ENCODE data around the gene TFR2.
"Not testable (repeated sequence)": the region's sequence is repeated elsewhere in the genome, so short reads cannot be mapped to it uniquely, and the experiment has no call there.

TFR2 gene

GRCh38 chr7:100673302-100673941, 32.1 kb upstream of the TFR2 start, which contains the start of gene GNB2:
GNB2 (plus strand) TSS chr7:100673740; CDS start chr7:100676266, 2,526 bp downstream.
- Mint-ChIP-seq H3K4me3 (peak within 1 kb of the TSS; percentile 94), H3K36me3 (no peaks in the 10 kb centered on the region), H3K27me3 (no peaks in the 10 kb centered on the region), H3K9me3 (ENCODE audit: low read depth) (no peaks in the 10 kb centered on the region), H3K27ac (peak within 1 kb of the TSS; percentile 93), H3K4me1 (ENCODE audit: low read depth) (peaks cover 15% of the 10 kb centered on the region)

DNA sequence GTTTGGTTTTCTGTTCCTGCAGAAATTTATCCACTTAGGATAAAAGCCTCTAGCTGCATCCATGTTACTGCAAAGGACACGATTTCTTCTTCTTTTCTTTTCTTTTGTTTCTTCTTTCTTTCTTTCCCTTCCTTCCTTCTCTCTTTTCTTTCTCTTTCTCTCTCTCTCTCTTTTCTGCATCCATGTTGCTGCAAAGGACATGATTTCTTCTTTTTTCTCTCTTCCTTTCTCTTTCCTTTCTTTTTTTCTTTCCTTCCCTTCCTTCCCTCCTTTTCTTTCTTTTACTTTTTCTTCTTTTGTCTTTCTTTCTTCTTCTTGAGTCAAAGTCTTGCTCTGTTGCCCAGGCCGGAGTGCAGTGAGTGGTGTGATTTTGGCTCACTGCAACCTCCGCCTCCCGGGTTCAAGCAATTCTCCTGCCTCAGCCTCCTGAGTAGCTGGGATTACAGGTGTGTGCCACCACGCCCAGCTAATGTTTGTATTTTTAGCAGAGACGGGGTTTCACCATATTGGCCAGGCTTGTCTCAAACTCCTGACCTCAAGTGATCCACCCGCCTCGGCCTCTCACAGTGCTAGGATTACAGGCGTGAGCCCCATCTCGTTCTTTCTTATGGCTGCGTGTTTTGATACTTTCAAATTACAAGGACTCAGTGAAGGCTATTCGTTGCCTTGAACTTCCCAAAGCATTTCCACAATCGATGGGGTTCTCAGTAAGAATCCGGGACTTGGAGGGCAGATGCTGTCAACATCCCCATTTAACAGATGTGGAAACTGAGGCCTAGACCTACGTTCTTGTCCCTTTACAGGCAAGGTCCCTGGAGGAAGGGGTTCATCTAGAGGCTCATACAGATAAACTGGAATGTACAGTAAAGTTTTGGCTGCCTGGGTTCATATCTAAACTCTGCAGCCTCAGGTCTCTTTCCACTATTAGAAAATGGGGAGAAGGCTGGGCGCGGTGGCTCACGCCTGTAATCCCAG, 30.3 kb upstream of the TFR2 start:
- H3K36me3 Mint-ChIP-seq = no peaks in the 10 kb centered on the region
- H3K27ac Mint-ChIP-seq = no peak overlapping the region
- no peaks in the 10 kb centered on the region for H3K27me3 Mint-ChIP-seq
- no peaks in the 10 kb centered on the region for H3K9me3 Mint-ChIP-seq (ENCODE audit: low read depth)
- H3K4me3 Mint-ChIP-seq = no peak overlapping the region
- H3K4me1 Mint-ChIP-seq (ENCODE audit: low read depth) = peaks cover 5% of the 10 kb centered on the region

- H3K4me1 Mint-ChIP-seq (ENCODE audit: low read depth) = peaks cover 1% of the 10 kb centered on the region
- no peaks in the 10 kb centered on the region for H3K36me3 Mint-ChIP-seq
- H3K9me3 Mint-ChIP-seq (ENCODE audit: low read depth) = no peaks in the 10 kb centered on the region
- H3K4me3 Mint-ChIP-seq = no peak overlapping the region
- H3K27me3 Mint-ChIP-seq = no peaks in the 10 kb centered on the region
- no peak overlapping the region for H3K27ac Mint-ChIP-seq
Measured at GRCh38 chr7:100670074-100670473, 28.7 kb upstream of the TFR2 start.

GRCh38 chr7:100669106-100669505, 27.8 kb upstream of the TFR2 start:
- not testable (repeated sequence) for H3K36me3 Mint-ChIP-seq; H3K4me3 Mint-ChIP-seq; H3K27me3 Mint-ChIP-seq; H3K4me1 Mint-ChIP-seq (ENCODE audit: low read depth); H3K27ac Mint-ChIP-seq; H3K9me3 Mint-ChIP-seq (ENCODE audit: low read depth)

- peaks cover 1% of the 10 kb centered on the region for H3K4me1 Mint-ChIP-seq (ENCODE audit: low read depth)
- no peak overlapping the region for H3K27ac Mint-ChIP-seq
- no peak overlapping the region for H3K4me3 Mint-ChIP-seq
- no peaks in the 10 kb centered on the region for H3K9me3 Mint-ChIP-seq (ENCODE audit: low read depth)
- no peaks in the 10 kb centered on the region for H3K27me3 Mint-ChIP-seq
- H3K36me3 Mint-ChIP-seq = no peaks in the 10 kb centered on the region
Measured at GRCh38 chr7:100668069-100668449, 26.7 kb upstream of the TFR2 start.

- Mint-ChIP-seq H3K9me3 (ENCODE audit: low read depth) (no peaks in the 10 kb centered on the region), H3K36me3 (no peaks in the 10 kb centered on the region), H3K4me1 (ENCODE audit: low read depth) (peaks cover under 1% of the 10 kb centered on the region), H3K27me3 (no peaks in the 10 kb centered on the region), H3K4me3 (no peak overlapping the region), H3K27ac (no peak overlapping the region)
Measured at GRCh38 chr7:100667331-100668068, 26.1 kb upstream of the TFR2 start.

- no peaks in the 10 kb centered on the region for H3K4me1 Mint-ChIP-seq (ENCODE audit: low read depth)
- H3K27ac Mint-ChIP-seq = no peak overlapping the region
- H3K36me3 Mint-ChIP-seq = no peaks in the 10 kb centered on the region
- no peaks in the 10 kb centered on the region for H3K27me3 Mint-ChIP-seq
- H3K9me3 Mint-ChIP-seq (ENCODE audit: low read depth) = no peaks in the 10 kb centered on the region
- no peak overlapping the region for H3K4me3 Mint-ChIP-seq
Measured at GRCh38 chr7:100665168-100665726, 23.9 kb upstream of the TFR2 start.

- H3K4me1 Mint-ChIP-seq (ENCODE audit: low read depth); H3K36me3 Mint-ChIP-seq; H3K27me3 Mint-ChIP-seq; H3K27ac Mint-ChIP-seq; H3K9me3 Mint-ChIP-seq (ENCODE audit: low read depth); H3K4me3 Mint-ChIP-seq: not testable (repeated sequence)
Measured at GRCh38 chr7:100662194-100662776, 20.9 kb upstream of the TFR2 start.

GRCh38 chr7:100655908-100656674, 14.7 kb upstream of the TFR2 start, which contains the start of gene ACTL6B:
ACTL6B (minus strand) TSS chr7:100656448; CDS start chr7:100656354, 94 bp downstream.
- no peak within 1 kb of the TSS for H3K27ac Mint-ChIP-seq
- H3K27me3 Mint-ChIP-seq = peaks cover 20% of the 10 kb centered on the region
- H3K9me3 Mint-ChIP-seq (ENCODE audit: low read depth) = no peaks in the 10 kb centered on the region
- no peak within 1 kb of the TSS for H3K4me3 Mint-ChIP-seq
- H3K4me1 Mint-ChIP-seq (ENCODE audit: low read depth) = peaks cover 5% of the 10 kb centered on the region
- no peaks in the 10 kb centered on the region for H3K36me3 Mint-ChIP-seq

GRCh38 chr7:100654908-100655831, 13.8 kb upstream of the TFR2 start:
- no peak overlapping the region for H3K27ac Mint-ChIP-seq
- H3K27me3 Mint-ChIP-seq = peaks cover 23% of the 10 kb centered on the region
- H3K4me1 Mint-ChIP-seq (ENCODE audit: low read depth) = peaks cover 5% of the 10 kb centered on the region
- no peaks in the 10 kb centered on the region for H3K9me3 Mint-ChIP-seq (ENCODE audit: low read depth)
- H3K4me3 Mint-ChIP-seq = no peak overlapping the region
- H3K36me3 Mint-ChIP-seq = no peaks in the 10 kb centered on the region

- Mint-ChIP-seq H3K4me1 (ENCODE audit: low read depth) (peaks cover 4% of the 10 kb centered on the region), H3K9me3 (ENCODE audit: low read depth) (no peaks in the 10 kb centered on the region), H3K27me3 (peaks cover 16% of the 10 kb centered on the region), H3K36me3 (no peaks in the 10 kb centered on the region), H3K27ac (no peak overlapping the region), H3K4me3 (no peak overlapping the region)
Measured at GRCh38 chr7:100649826-100650565, 8.6 kb upstream of the TFR2 start.

GRCh38 chr7:100642534-100642907, 1.2 kb upstream of the TFR2 start:
- Mint-ChIP-seq H3K36me3 (no peaks in the 10 kb centered on the region), H3K27ac (no peak overlapping the region), H3K9me3 (ENCODE audit: low read depth) (no peaks in the 10 kb centered on the region)

More at GRCh38 chr7:100642534-100642907, 1.2 kb upstream of the TFR2 start:
- no peaks in the 10 kb centered on the region for H3K27me3 Mint-ChIP-seq
- H3K4me3 Mint-ChIP-seq = no peak overlapping the region
- H3K4me1 Mint-ChIP-seq (ENCODE audit: low read depth) = peaks cover 3% of the 10 kb centered on the region

Data from activated naive CD8-positive, alpha-beta T cell (primary cell).